ENCODE data around the gene GATM. TPM values are rescaled to one million over a fixed set of nuclear protein-coding genes. Genes with fewer than 3 reads are reported as not detected.
A peak's percentile ranks its signal among the peaks of the same experiment; 100 is the strongest.
"Not testable (repeated sequence)": the region's sequence is repeated elsewhere in the genome, so short reads cannot be mapped to it uniquely, and the experiment has no call there.

The GATM gene
- total RNA-seq, 1 experiment from 2014 or later, result 10.7 TPM

GRCh38 chr15:45314960-45315359, 63.4 kb downstream of the GATM start:
- peak overlapping the region in 1 of 3 experiments; percentile 92; a peak in 1 of 7 replicates for H3K27ac Mint-ChIP-seq
- no peaks in the 10 kb centered on the region for H3K23me2 ChIP-seq (ENCODE audit: insufficient read length, low read depth, low read length, poor library complexity, severe bottlenecking)
- no peaks in the 10 kb centered on the region for H3K27me3 ChIP-seq (ENCODE audit: insufficient read depth, low read length)
- no peak overlapping the region for H4K91ac ChIP-seq (ENCODE audit: insufficient read length, low read depth, low read length)
- no peak overlapping the region for H4K5ac ChIP-seq (ENCODE audit: insufficient read length, low read depth, low read length)
- no peak overlapping the region for H2AFZ ChIP-seq (ENCODE audit: low read length)
- H2BK15ac ChIP-seq (ENCODE audit: low read depth, low read length), result no peak overlapping the region
- no peak overlapping the region for H2BK120ac ChIP-seq (ENCODE audit: low read depth, low read length, poor library complexity, severe bottlenecking)
- H3K36me3 Mint-ChIP-seq (ENCODE audit: insufficient read depth in 1 of 3, low read depth in 3 of 3), result no peaks in the 10 kb centered on the region
- H3K14ac ChIP-seq (ENCODE audit: insufficient read depth, low read length), result no peak overlapping the region
- no peak overlapping the region for H2AK5ac ChIP-seq (ENCODE audit: insufficient read length, low read length)
- no peaks in the 10 kb centered on the region for H3K79me1 ChIP-seq (ENCODE audit: insufficient read depth, low read depth, low read length, poor library complexity, severe bottlenecking)
- no peak overlapping the region for H3K18ac ChIP-seq (ENCODE audit: insufficient read length, low read depth, low read length)
- no peak overlapping the region for H3K4me3 Mint-ChIP-seq
- no peak overlapping the region for H3T11ph ChIP-seq (ENCODE audit: low read length)
- H2BK12ac ChIP-seq (ENCODE audit: insufficient read length, low read depth, low read length), result no peak overlapping the region
- peaks cover 19% of the 10 kb centered on the region for H3K27me3 Mint-ChIP-seq (ENCODE audit: low read depth)
- peak; percentile 73 for DNase-seq
- no peak overlapping the region for H3K23ac ChIP-seq (ENCODE audit: insufficient read length, low read depth, low read length)
- no peaks in the 10 kb centered on the region for H3K9me3 ChIP-seq (ENCODE audit: control insufficient read depth, low read depth, low read length)
- no peak overlapping the region for H4K8ac ChIP-seq (replicated peaks; ENCODE audit: insufficient read length, low read depth, low read length)
- H3K56ac ChIP-seq (ENCODE audit: insufficient read length, low read depth, low read length), result no peak overlapping the region
- no peak overlapping the region for H2BK20ac ChIP-seq (ENCODE audit: low read depth, low read length, poor library complexity, severe bottlenecking)
- TF ChIP-seq, protein P1, sequence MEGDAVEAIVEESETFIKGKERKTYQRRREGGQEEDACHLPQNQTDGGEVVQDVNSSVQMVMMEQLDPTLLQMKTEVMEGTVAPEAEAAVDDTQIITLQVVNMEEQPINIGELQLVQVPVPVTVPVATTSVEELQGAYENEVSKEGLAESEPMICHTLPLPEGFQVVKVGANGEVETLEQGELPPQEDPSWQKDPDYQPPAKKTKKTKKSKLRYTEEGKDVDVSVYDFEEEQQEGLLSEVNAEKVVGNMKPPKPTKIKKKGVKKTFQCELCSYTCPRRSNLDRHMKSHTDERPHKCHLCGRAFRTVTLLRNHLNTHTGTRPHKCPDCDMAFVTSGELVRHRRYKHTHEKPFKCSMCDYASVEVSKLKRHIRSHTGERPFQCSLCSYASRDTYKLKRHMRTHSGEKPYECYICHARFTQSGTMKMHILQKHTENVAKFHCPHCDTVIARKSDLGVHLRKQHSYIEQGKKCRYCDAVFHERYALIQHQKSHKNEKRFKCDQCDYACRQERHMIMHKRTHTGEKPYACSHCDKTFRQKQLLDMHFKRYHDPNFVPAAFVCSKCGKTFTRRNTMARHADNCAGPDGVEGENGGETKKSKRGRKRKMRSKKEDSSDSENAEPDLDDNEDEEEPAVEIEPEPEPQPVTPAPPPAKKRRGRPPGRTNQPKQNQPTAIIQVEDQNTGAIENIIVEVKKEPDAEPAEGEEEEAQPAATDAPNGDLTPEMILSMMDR (conservative IDR thresholded peaks at IDR 0.05), result peak; percentile 59
- no peak overlapping the region for H3K4me2 ChIP-seq (ENCODE audit: insufficient read depth, insufficient read length, low read length)
- H3K79me2 ChIP-seq (ENCODE audit: insufficient read depth, low read length), result no peaks in the 10 kb centered on the region
- H3K4ac ChIP-seq (ENCODE audit: low read depth, low read length), result no peak overlapping the region
- no peaks in the 10 kb centered on the region for H3K4me1 ChIP-seq (ENCODE audit: insufficient read depth, low read length)
- no peaks in the 10 kb centered on the region for H4K20me1 ChIP-seq (ENCODE audit: control insufficient read depth, insufficient read depth, insufficient read length)
- peaks cover 2 to 5% of the 10 kb centered on the region in 2 experiments; a peak in 2 of 4 replicates for H3K4me1 Mint-ChIP-seq
- H3K9ac ChIP-seq (ENCODE audit: extremely low read depth, insufficient read length, low read length), result no peak overlapping the region
- no peaks in the 10 kb centered on the region; a peak in 2 of 5 replicates for H3K9me3 Mint-ChIP-seq
- WGBS (ENCODE audit: extremely low coverage, insufficient read length, low lambda C conversion rate), result no CpG with 5 or more reads among the region's 13 CpGs
- H2BK5ac ChIP-seq (ENCODE audit: insufficient read length, low read length), result no peak overlapping the region
- H3K27ac ChIP-seq (ENCODE audit: insufficient read length, low read depth, low read length), result no peak overlapping the region

GRCh38 chr15:45314117-45314516, 64.2 kb downstream of the GATM start:
- H3K4me2 ChIP-seq (ENCODE audit: insufficient read depth, insufficient read length, low read length); H3K9ac ChIP-seq (ENCODE audit: extremely low read depth, insufficient read length, low read length); H3K56ac ChIP-seq (ENCODE audit: insufficient read length, low read depth, low read length); H3K23ac ChIP-seq (ENCODE audit: insufficient read length, low read depth, low read length); H4K8ac ChIP-seq (replicated peaks; ENCODE audit: insufficient read length, low read depth, low read length); H3K27ac Mint-ChIP-seq; H2AK5ac ChIP-seq (ENCODE audit: insufficient read length, low read length); H3K4me1 ChIP-seq (ENCODE audit: insufficient read depth, low read length); H3K4me1 Mint-ChIP-seq; H3K9me3 ChIP-seq (ENCODE audit: control insufficient read depth, low read depth, low read length); H3K18ac ChIP-seq (ENCODE audit: insufficient read length, low read depth, low read length); H2BK120ac ChIP-seq (ENCODE audit: low read depth, low read length, poor library complexity, severe bottlenecking); H3K9me3 Mint-ChIP-seq; H2BK5ac ChIP-seq (ENCODE audit: insufficient read length, low read length); H2BK20ac ChIP-seq (ENCODE audit: low read depth, low read length, poor library complexity, severe bottlenecking); H4K91ac ChIP-seq (ENCODE audit: insufficient read length, low read depth, low read length); H3K4me3 Mint-ChIP-seq; DNase-seq; H3K14ac ChIP-seq (ENCODE audit: insufficient read depth, low read length); H3K79me1 ChIP-seq (ENCODE audit: insufficient read depth, low read depth, low read length, poor library complexity, severe bottlenecking); H4K5ac ChIP-seq (ENCODE audit: insufficient read length, low read depth, low read length); H3K36me3 Mint-ChIP-seq (ENCODE audit: insufficient read depth in 1 of 3, low read depth in 3 of 3); H3K4ac ChIP-seq (ENCODE audit: low read depth, low read length); H3K23me2 ChIP-seq (ENCODE audit: insufficient read length, low read depth, low read length, poor library complexity, severe bottlenecking); H2BK12ac ChIP-seq (ENCODE audit: insufficient read length, low read depth, low read length); H3T11ph ChIP-seq (ENCODE audit: low read length); H3K27me3 ChIP-seq (ENCODE audit: insufficient read depth, low read length); H3K27ac ChIP-seq (ENCODE audit: insufficient read length, low read depth, low read length); H2AFZ ChIP-seq (ENCODE audit: low read length); H3K79me2 ChIP-seq (ENCODE audit: insufficient read depth, low read length); H2BK15ac ChIP-seq (ENCODE audit: low read depth, low read length); H4K20me1 ChIP-seq (ENCODE audit: control insufficient read depth, insufficient read depth, insufficient read length): not testable (repeated sequence)
- H3K27me3 Mint-ChIP-seq (ENCODE audit: low read depth), result peaks cover 16% of the 10 kb centered on the region
- no CpG with 5 or more reads among the region's 31 CpGs for WGBS (ENCODE audit: extremely low coverage, insufficient read length, low lambda C conversion rate)

All from H9 (cell line).